Peyer's patch (tissue), 4 donors: ENCODE measurements around the gene NFASC. TPM values are rescaled to one million over a fixed set of nuclear protein-coding genes. Genes with fewer than 3 reads are reported as not detected.

ENCODE experiments used
- DNase-seq, 3 donors: peaks; one replicate each; pipeline ENCODE4 v3.0.0-alpha.2; 2017 to 2019
- H3K27ac ChIP-seq, 4 donors: fragments of 200-600 bp; sonication (generic); one replicate each; pipeline ENCODE4 v1.5.1; 2016 to 2019
- H3K27me3 ChIP-seq, 2 donors: fragments of 200-600 bp; sonication (generic); one replicate each; pipeline ENCODE4 v1.5.1; 2019
- H3K36me3 ChIP-seq, 3 donors: fragments of 200-600 bp; sonication (generic); one replicate each; pipeline ENCODE4 v1.5.1; 2016 to 2019
- H3K4me1 ChIP-seq, 4 donors: fragments of 200-600 bp; sonication (generic); one replicate each; pipeline ENCODE4 v1.5.1; 2016 to 2019
- H3K4me3 ChIP-seq, 4 donors: fragments of 200-600 bp; sonication (generic); 1 replicate in 3 of 4; 2 replicates in 1 of 4; pipeline ENCODE4 v1.5.1; 2016 to 2019; ENCODE audit warnings: mild to moderate bottlenecking in 1 of 4
- H3K9me3 ChIP-seq, 4 donors: fragments of 200-600 bp; sonication (generic); one replicate each; pipeline ENCODE4 v1.5.1; 2016 to 2019; ENCODE audit warnings: mild to moderate bottlenecking in 1 of 4
- CTCF ChIP-seq, 6 experiments: fragments of 450-650 bp in 4 of 6; fragments of 200-600 bp in 2 of 6; sonication (generic) in 1 of 6; IDR thresholded peaks; one replicate each; pipeline ENCODE4 v1.5.1; 2017 to 2019; ENCODE audit warnings: antibody characterized with exemption in 6 of 6, mild to moderate bottlenecking in 3 of 6, moderate library complexity in 1 of 6
- POLR2A ChIP-seq, 2 donors: fragments of 450-650 bp; IDR thresholded peaks; one replicate each; pipeline ENCODE4 v1.5.1; 2017; ENCODE audit warnings: antibody characterized with exemption in 2 of 2, mild to moderate bottlenecking in 2 of 2, moderate library complexity in 2 of 2
- total RNA-seq, 4 donors: library from RNA; depleted of rRNA; stranded (reverse); fragments of >200 nt; gene quantifications; one replicate each; pipeline ENCODE4 v1.1.0, GENCODE V29; 2016

NFASC gene
- total RNA-seq, 4 donors from 2014 or later: 3.2 to 90.0 (median 13.2) TPM

- Histone ChIP-seq H3K27me3 (no peaks in the 10 kb centered on the region), H3K4me1 (no peaks in the 10 kb centered on the region), H3K9me3 (no peaks in the 10 kb centered on the region), H3K4me3 (no peak overlapping the region), H3K36me3 (no peaks in the 10 kb centered on the region), H3K27ac (no peak overlapping the region)
- no peak for DNase-seq
- TF ChIP-seq CTCF (IDR thresholded peaks at IDR 0.05) (no peak), POLR2A (IDR thresholded peaks at IDR 0.05) (no peak)
These were observed 123.6 kb downstream of the NFASC start for GRCh38 chr1:204994086-204994862.

- DNase-seq: no peak
- no peaks in the 10 kb centered on the region for H3K27me3 ChIP-seq
- H3K9me3 ChIP-seq: no peaks in the 10 kb centered on the region
- no peaks in the 10 kb centered on the region for H3K36me3 ChIP-seq
- no peak overlapping the region for H3K27ac ChIP-seq
- no peak overlapping the region for H3K4me3 ChIP-seq
- TF ChIP-seq CTCF (IDR thresholded peaks at IDR 0.05) (no peak), POLR2A (IDR thresholded peaks at IDR 0.05) (no peak)
- H3K4me1 ChIP-seq: no peaks in the 10 kb centered on the region
These were observed 126.3 kb downstream of the NFASC start for GRCh38 chr1:204996981-204997380.

- TF ChIP-seq POLR2A (IDR thresholded peaks at IDR 0.05) (no peak), CTCF (IDR thresholded peaks at IDR 0.05) (no peak)
- no peak for DNase-seq
- Histone ChIP-seq H3K4me3 (no peak overlapping the region), H3K36me3 (no peaks in the 10 kb centered on the region), H3K4me1 (no peaks in the 10 kb centered on the region), H3K9me3 (no peaks in the 10 kb centered on the region), H3K27me3 (no peaks in the 10 kb centered on the region), H3K27ac (no peak overlapping the region)
These were observed 127.1 kb downstream of the NFASC start for GRCh38 chr1:204997591-204998355.

- TF ChIP-seq CTCF (IDR thresholded peaks at IDR 0.05) (no peak), POLR2A (IDR thresholded peaks at IDR 0.05) (no peak)
- H3K27me3 ChIP-seq: no peaks in the 10 kb centered on the region
- no peaks in the 10 kb centered on the region for H3K9me3 ChIP-seq
- no peak overlapping the region for H3K4me3 ChIP-seq
- no peaks in the 10 kb centered on the region for H3K36me3 ChIP-seq
- H3K4me1 ChIP-seq: no peaks in the 10 kb centered on the region
- DNase-seq: no peak
- no peak overlapping the region for H3K27ac ChIP-seq
These were observed 130.5 kb downstream of the NFASC start for GRCh38 chr1:205001162-205001561.

GRCh38 chr1:205002705-205003104 lies 132.0 kb downstream of the NFASC start:
- TF ChIP-seq CTCF (IDR thresholded peaks at IDR 0.05): no peak
- TF ChIP-seq POLR2A (IDR thresholded peaks at IDR 0.05): no peak
- Histone ChIP-seq H3K27me3 (no peaks in the 10 kb centered on the region), H3K4me3 (no peak overlapping the region), H3K27ac (no peak overlapping the region), H3K36me3 (no peaks in the 10 kb centered on the region), H3K4me1 (no peaks in the 10 kb centered on the region), H3K9me3 (no peaks in the 10 kb centered on the region)
- no peak for DNase-seq
